Hepatocyte (in vitro differentiated cells): ENCODE data around the gene RBBP6. TPM values are rescaled to one million over a fixed set of nuclear protein-coding genes. Genes with fewer than 3 reads are reported as not detected.

Source experiments
- DNase-seq: peaks from one replicate; pipeline ENCODE4 v3.0.0-alpha.2; 2016; ENCODE audit warnings: low spot score
- H2AFZ ChIP-seq: fragments of 200-600 bp; sonication (generic); 2 replicates; pipeline ENCODE4 v1.6.0; 2016; ENCODE audit warnings: antibody characterized with exemption, mild to moderate bottlenecking
- H3K27ac ChIP-seq: fragments of 200-600 bp; sonication (generic); 2 replicates; pipeline ENCODE4 v1.5.1; 2016; ENCODE audit warnings: mild to moderate bottlenecking
- H3K27me3 ChIP-seq: fragments of 200-600 bp; sonication (generic); 2 replicates; pipeline ENCODE4 v1.6.1; 2016
- H3K36me3 ChIP-seq: fragments of 200-600 bp; sonication (generic); replicated peaks from 2 replicates; pipeline ENCODE4 v1.5.1; 2016; ENCODE audit warnings: low read depth; ENCODE audit not compliant: insufficient read depth
- H3K4me1 ChIP-seq: fragments of 200-600 bp; sonication (generic); 2 replicates; pipeline ENCODE4 v1.5.1; 2016; ENCODE audit warnings: mild to moderate bottlenecking, moderate library complexity; ENCODE audit not compliant: insufficient read depth
- H3K4me2 ChIP-seq: fragments of 200-600 bp; sonication (generic); 2 replicates; pipeline ENCODE4 v1.6.0; 2016
- H3K4me3 ChIP-seq: fragments of 200-600 bp; sonication (generic); 2 replicates; pipeline ENCODE4 v1.5.1; 2016; ENCODE audit warnings: mild to moderate bottlenecking
- H3K79me2 ChIP-seq: fragments of 200-600 bp; sonication (generic); 2 replicates; pipeline ENCODE4 v1.6.0; 2017; ENCODE audit warnings: mild to moderate bottlenecking
- H3K9me2 ChIP-seq: fragments of 200-600 bp; sonication (generic); replicated peaks from 2 replicates; pipeline ENCODE4 v1.6.0; 2017; ENCODE audit warnings: mild to moderate bottlenecking; ENCODE audit not compliant: insufficient read depth
- H3K9me3 ChIP-seq: fragments of 200-600 bp; sonication (generic); 2 replicates; pipeline ENCODE4 v1.5.1; 2016; ENCODE audit warnings: low read depth, mild to moderate bottlenecking
- H4K20me1 ChIP-seq: fragments of 200-600 bp; sonication (generic); 2 replicates; pipeline ENCODE4 v1.6.0; 2016; ENCODE audit warnings: mild to moderate bottlenecking; ENCODE audit not compliant: insufficient read depth, poor library complexity, severe bottlenecking
- CTCF ChIP-seq: fragments of 200-600 bp; sonication (generic); IDR thresholded peaks from 2 replicates; pipeline ENCODE4 v1.5.1; 2016; ENCODE audit warnings: antibody characterized with exemption, mild to moderate bottlenecking; ENCODE audit not compliant: poor library complexity
- EZH2 ChIP-seq: fragments of 200-600 bp; sonication (generic); IDR thresholded peaks from 2 replicates; pipeline ENCODE4 v1.6.1; 2016; ENCODE audit warnings: antibody characterized with exemption, mild to moderate bottlenecking, borderline replicate concordance
- EZH2phosphoT487 ChIP-seq: fragments of 200-600 bp; sonication (generic); IDR thresholded peaks from one replicate; pipeline ENCODE4 v1.6.1; 2018; ENCODE audit warnings: antibody characterized with exemption, mild to moderate bottlenecking, low read depth, moderate library complexity; ENCODE audit not compliant: unreplicated experiment, severe bottlenecking
- WGBS: methylation state at CpG from one replicate; pipeline ENCODE4 v1.1.6; 2016; ENCODE audit warnings: low lambda C conversion rate; ENCODE audit errors: missing lambda C conversion rate; 5-methylcytosine and 5-hydroxymethylcytosine counted together
- polyA plus RNA-seq: library from polyadenylated mRNA; unstranded; fragments of >200 nt; fragmentation: Nextera tagmentation; extraction: Ambion mirVana; gene quantifications from 2 replicates; pipeline ENCODE4 v1.2.1, GENCODE V29; 2016
- total RNA-seq: library from RNA; depleted of rRNA; stranded (reverse); fragments of >200 nt; gene quantifications from 2 replicates; pipeline ENCODE4 v1.2.3, GENCODE V29; 2014

Gene RBBP6
- total and polyA plus RNA-seq, 2 experiments from 2014 or later: 43.7 to 45.6 TPM

GRCh38 chr16:24577167-24577566 lies 37.8 kb downstream of the RBBP6 start:
- Histone ChIP-seq H3K79me2 (no peaks in the 10 kb centered on the region), H3K4me3 (no peak overlapping the region), H3K27me3 (no peaks in the 10 kb centered on the region), H2AFZ (no peak overlapping the region), H3K4me1 (no peaks in the 10 kb centered on the region), H3K9me3 (no peaks in the 10 kb centered on the region), H4K20me1 (no peaks in the 10 kb centered on the region), H3K4me2 (no peak overlapping the region), H3K36me3 (no peaks in the 10 kb centered on the region), H3K27ac (no peak overlapping the region), H3K9me2 (no peaks in the 10 kb centered on the region)
- WGBS: 94% methylated on average over 11 of the region's 11 CpGs
- no peak for DNase-seq
- no peak for TF ChIP-seq EZH2phosphoT487
- TF ChIP-seq EZH2: no peak
- TF ChIP-seq CTCF: no peak

- Histone ChIP-seq H3K4me2 (no peak overlapping the region), H3K9me2 (no peaks in the 10 kb centered on the region), H3K79me2 (no peaks in the 10 kb centered on the region), H3K27me3 (no peaks in the 10 kb centered on the region), H3K36me3 (no peaks in the 10 kb centered on the region), H4K20me1 (no peaks in the 10 kb centered on the region), H3K9me3 (no peaks in the 10 kb centered on the region), H2AFZ (no peak overlapping the region), H3K4me3 (no peak overlapping the region), H3K27ac (no peak overlapping the region), H3K4me1 (no peaks in the 10 kb centered on the region)
- WGBS: 83% methylated on average over 5 of the region's 5 CpGs
- no peak for TF ChIP-seq EZH2
- TF ChIP-seq CTCF: peak; percentile 50
- TF ChIP-seq EZH2phosphoT487: no peak
- DNase-seq: peak; percentile 6
These were observed 41.3 kb downstream of the RBBP6 start for GRCh38 chr16:24580665-24581064.

GRCh38 chr16:24583494-24583893 lies 44.1 kb downstream of the RBBP6 start:
- no peaks in the 10 kb centered on the region for H3K79me2 ChIP-seq
- no peaks in the 10 kb centered on the region for H3K9me3 ChIP-seq
- no peak overlapping the region for H3K27ac ChIP-seq
- H3K4me1 ChIP-seq: no peaks in the 10 kb centered on the region
- H4K20me1 ChIP-seq: no peaks in the 10 kb centered on the region
- TF ChIP-seq CTCF (no peak), EZH2phosphoT487 (no peak), EZH2 (no peak)
- 84% methylated on average over 5 of the region's 5 CpGs for WGBS
- no peaks in the 10 kb centered on the region for H3K9me2 ChIP-seq
- H3K36me3 ChIP-seq: no peaks in the 10 kb centered on the region
- no peak overlapping the region for H2AFZ ChIP-seq
- no peak overlapping the region for H3K4me3 ChIP-seq
- no peaks in the 10 kb centered on the region for H3K27me3 ChIP-seq
- no peak overlapping the region for H3K4me2 ChIP-seq
- DNase-seq: no peak

GRCh38 chr16:24589997-24590396 lies 50.6 kb downstream of the RBBP6 start:
- Histone ChIP-seq H3K4me2 (no peak overlapping the region), H3K9me2 (no peaks in the 10 kb centered on the region), H3K27ac (no peak overlapping the region), H3K79me2 (no peaks in the 10 kb centered on the region), H3K4me1 (no peaks in the 10 kb centered on the region), H4K20me1 (no peaks in the 10 kb centered on the region), H3K4me3 (no peak overlapping the region), H3K36me3 (no peaks in the 10 kb centered on the region), H3K27me3 (no peaks in the 10 kb centered on the region), H2AFZ (no peak overlapping the region), H3K9me3 (no peaks in the 10 kb centered on the region)
- DNase-seq: no peak
- WGBS: 89% methylated on average over 1 of the region's 1 CpG
- TF ChIP-seq CTCF (no peak), EZH2phosphoT487 (no peak), EZH2 (no peak)
